ENCODE data around the gene IGSF21.

IGSF21 gene

GRCh38 chr1:18121072-18121820 is 13.6 kb downstream of the IGSF21 start:
- TF ChIP-seq CTCF (IDR thresholded peaks at IDR 0.05; ENCODE audit: insufficient read depth, low read depth, low read length, missing control alignments), result no peak
- DNase-seq (ENCODE audit: low read depth), result no peak
- no peak overlapping the region for H3K4me3 ChIP-seq (ENCODE audit: low read depth, low read length)

GRCh38 chr1:18123467-18123992 is 15.9 kb downstream of the IGSF21 start:
- no peak for TF ChIP-seq CTCF (IDR thresholded peaks at IDR 0.05; ENCODE audit: insufficient read depth, low read depth, low read length, missing control alignments)
- DNase-seq (ENCODE audit: low read depth), result no peak

GRCh38 chr1:18124977-18125376 is 17.4 kb downstream of the IGSF21 start:
- H3K4me3 ChIP-seq (ENCODE audit: low read depth, low read length), result no peak overlapping the region
- no peak for DNase-seq (ENCODE audit: low read depth)
- TF ChIP-seq CTCF (IDR thresholded peaks at IDR 0.05; ENCODE audit: insufficient read depth, low read depth, low read length, missing control alignments), result no peak

More at GRCh38 chr1:18123467-18123992, 15.9 kb downstream of the IGSF21 start:
- H3K4me3 ChIP-seq (ENCODE audit: low read depth, low read length), result no peak overlapping the region

- TF ChIP-seq CTCF (IDR thresholded peaks at IDR 0.05; ENCODE audit: insufficient read depth, low read depth, low read length, missing control alignments), result no peak
- no peak overlapping the region for H3K4me3 ChIP-seq (ENCODE audit: low read depth, low read length)
- DNase-seq (ENCODE audit: low read depth), result no peak
These were observed 19.0 kb downstream of the IGSF21 start for GRCh38 chr1:18126616-18127015.

- TF ChIP-seq CTCF (IDR thresholded peaks at IDR 0.05; ENCODE audit: insufficient read depth, low read depth, low read length, missing control alignments), result no peak
- DNase-seq (ENCODE audit: low read depth), result no peak
These were observed 20.7 kb downstream of the IGSF21 start for GRCh38 chr1:18128298-18128697.

GRCh38 chr1:18130356-18130755 is 22.8 kb downstream of the IGSF21 start:
- no peak for TF ChIP-seq CTCF (IDR thresholded peaks at IDR 0.05; ENCODE audit: insufficient read depth, low read depth, low read length, missing control alignments)
- no peak overlapping the region for H3K4me3 ChIP-seq (ENCODE audit: low read depth, low read length)
- no peak for DNase-seq (ENCODE audit: low read depth)

More at GRCh38 chr1:18128298-18128697, 20.7 kb downstream of the IGSF21 start:
- no peak overlapping the region for H3K4me3 ChIP-seq (ENCODE audit: low read depth, low read length)

Data from GM12865 (cell line).